SK-N-MC (cell line): ENCODE data around the gene ARPC2.

ENCODE experiments used
- EZH2 ChIP-seq: fragments of 200-600 bp; sonication (generic); IDR thresholded peaks from one replicate; pipeline ENCODE4 v1.6.1; 2017; ENCODE audit warnings: antibody characterized with exemption
- POLR2AphosphoS5 ChIP-seq: IDR thresholded peaks from 2 replicates; pipeline ENCODE4 v1.6.1; 2012; ENCODE audit warnings: mild to moderate bottlenecking, low read depth, low read length, borderline replicate concordance

DNA sequence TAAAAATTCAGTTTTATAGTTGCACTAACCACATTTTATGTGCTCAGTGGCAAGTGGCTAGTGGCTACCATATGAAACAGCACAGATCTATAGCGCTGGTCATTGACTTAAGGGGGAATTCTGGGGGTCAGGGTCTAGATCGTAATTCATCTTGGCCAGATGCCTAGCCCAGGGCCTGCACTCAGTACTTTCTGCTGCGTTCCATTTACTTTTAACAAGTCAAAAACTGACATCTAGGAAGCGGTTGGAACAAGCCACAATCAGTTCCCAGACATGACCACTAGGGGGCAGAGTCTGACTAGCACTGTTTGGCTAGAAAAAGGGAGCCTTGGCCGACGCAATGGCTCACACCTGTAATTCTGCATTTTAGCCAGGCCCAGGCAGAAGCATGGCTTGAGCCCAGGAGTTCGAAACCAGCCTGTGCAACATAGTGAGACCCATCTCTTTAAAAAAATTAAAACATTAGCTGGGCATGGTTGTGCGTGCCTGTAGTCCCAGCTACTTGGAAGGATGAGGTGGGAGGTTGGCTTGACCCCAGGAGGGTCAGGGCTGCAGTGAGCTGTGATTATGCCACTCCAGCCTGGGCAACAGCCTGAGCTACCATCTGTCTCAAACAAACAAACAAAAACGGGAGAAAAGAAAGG is 84.3 kb downstream of the ARPC2 start:
- TF ChIP-seq EZH2, result no peak
- no peak for TF ChIP-seq POLR2AphosphoS5
